HG03139 (cell line): ENCODE measurements around the gene HEXIM1.

Source experiments
- ATAC-seq: cut with Tn5 transposase; IDR thresholded peaks from one replicate; pipeline ENCODE4 v1.9.1; 2021; ENCODE audit not compliant: unreplicated experiment

The HEXIM1 gene, protein sequence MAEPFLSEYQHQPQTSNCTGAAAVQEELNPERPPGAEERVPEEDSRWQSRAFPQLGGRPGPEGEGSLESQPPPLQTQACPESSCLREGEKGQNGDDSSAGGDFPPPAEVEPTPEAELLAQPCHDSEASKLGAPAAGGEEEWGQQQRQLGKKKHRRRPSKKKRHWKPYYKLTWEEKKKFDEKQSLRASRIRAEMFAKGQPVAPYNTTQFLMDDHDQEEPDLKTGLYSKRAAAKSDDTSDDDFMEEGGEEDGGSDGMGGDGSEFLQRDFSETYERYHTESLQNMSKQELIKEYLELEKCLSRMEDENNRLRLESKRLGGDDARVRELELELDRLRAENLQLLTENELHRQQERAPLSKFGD

GRCh38 chr17:45148183-45149036 lies at the start of gene HEXIM1:
HEXIM1 (plus strand) TSS chr17:45148475; CDS start chr17:45149191, 716 bp downstream.
- ATAC-seq: peak; percentile 65

DNA sequence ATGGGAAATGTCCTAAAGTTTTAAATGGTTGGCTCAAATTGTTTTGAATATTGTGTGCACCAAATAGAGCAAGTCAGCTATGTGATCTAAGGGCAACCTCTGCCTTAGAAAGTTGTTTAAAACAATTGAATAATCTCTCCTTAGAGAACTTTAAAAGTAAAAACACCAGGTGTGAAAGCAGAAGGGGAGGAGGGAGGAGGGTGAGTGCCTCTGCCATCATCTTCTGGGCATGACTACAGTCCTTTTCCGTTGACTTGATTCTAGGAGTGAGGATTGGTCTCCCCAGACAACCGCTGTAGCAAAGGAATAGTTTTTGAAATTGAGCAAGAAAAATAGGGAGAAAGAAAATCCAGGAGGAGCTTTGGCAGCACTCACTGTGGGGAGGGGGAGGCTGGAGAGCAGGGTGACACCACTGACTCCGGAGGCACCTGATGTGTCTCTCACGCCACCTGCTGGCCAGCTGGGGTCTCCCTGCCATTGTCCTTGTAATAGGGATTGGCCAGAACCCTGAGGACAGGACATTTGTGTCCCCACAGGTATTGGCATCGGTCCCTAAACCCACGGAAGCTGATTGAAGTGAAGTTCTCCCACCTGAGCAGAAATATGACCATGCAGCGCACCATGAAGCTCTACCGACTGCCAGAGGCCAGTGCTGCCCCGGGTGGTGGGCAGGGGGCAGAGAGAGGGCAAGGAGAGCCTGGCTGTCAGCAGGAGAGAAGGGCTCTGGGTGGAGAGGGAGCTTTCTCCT lies 49.2 kb upstream of the HEXIM1 start:
- no peak for ATAC-seq

DNA sequence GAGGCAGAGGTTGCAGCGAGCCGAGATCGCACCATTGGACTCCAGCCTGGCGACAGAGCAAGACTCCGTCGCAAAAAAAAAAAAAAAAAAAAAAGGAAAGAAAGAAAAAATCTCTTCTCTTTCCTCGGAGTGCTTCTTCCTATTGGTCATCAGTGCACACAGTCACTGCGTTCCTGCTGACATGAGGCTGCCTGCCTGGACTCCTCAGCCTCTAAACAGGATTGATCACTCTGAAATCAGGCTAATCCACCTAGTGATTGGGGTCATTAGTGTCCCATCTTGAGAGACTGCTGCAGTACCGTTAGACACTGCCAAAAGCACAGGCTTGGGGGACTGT lies 46.8 kb upstream of the HEXIM1 start:
- ATAC-seq: no peak

- no peak for ATAC-seq
Observed at GRCh38 chr17:45101883-45102811, 46.1 kb upstream of the HEXIM1 start.

DNA sequence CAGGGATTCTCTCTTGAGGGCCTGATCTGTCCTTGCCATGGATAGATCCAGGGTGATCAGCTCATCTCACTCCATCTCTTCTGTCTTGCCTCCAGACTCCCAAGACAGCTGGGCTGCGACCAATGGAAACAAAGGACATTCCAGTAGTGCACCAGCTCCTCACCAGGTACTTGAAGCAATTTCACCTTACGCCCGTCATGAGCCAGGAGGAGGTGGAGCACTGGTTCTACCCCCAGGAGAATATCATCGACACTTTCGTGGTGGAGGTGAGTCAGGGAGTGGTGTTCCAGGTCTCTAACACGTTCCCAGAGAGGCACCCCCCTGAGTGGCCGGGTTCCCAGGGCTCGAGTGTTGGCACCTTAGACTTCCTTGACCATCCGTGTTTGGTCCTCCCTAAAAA lies 45.4 kb upstream of the HEXIM1 start:
- no peak for ATAC-seq

DNA sequence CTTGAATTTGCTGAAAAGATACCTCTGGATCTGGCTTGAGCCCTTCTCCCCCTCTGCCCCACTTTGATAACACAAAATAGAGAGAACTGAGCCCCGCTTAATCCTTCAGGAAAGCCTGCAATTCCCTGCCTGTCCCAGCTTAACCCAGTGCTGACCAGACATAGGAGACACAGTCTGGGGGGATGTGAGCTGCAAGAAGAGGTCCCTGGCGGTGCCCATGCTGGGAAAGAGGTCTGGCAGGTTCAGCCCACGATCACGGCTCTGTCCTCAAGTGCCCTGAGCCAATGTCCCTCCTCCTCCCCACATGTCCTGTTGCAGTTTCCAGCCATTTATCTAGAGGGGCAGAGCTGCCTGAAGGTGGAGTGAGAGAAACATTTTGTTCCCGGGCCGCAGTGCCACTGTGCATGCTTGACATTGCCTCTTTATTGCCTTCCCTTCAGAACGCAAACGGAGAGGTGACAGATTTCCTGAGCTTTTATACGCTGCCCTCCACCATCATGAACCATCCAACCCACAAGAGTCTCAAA lies 44.9 kb upstream of the HEXIM1 start:
- ATAC-seq: no peak

DNA sequence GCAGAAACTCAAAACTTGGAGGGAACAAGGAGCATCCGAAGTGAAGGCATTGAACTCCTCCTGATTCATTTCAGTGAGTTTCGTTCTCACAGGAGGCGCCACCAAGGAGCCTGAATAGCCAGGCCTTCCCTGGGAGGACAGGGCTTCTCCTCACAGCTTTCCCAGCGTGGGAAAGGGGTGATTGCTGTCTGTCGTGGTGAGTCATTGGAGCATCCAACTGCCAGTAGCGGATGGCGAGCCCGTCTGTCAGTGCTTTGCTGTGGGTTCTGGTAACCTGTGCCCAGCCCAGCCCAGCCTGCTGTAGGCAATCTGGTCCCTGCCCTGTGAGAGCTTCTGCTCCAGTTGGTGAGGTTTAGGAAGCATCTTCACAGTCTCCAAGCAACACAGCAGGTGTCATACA lies 44.2 kb upstream of the HEXIM1 start:
- no peak for ATAC-seq

GRCh38 chr17:45104497-45104896 lies 43.8 kb upstream of the HEXIM1 start:
- ATAC-seq: no peak

DNA sequence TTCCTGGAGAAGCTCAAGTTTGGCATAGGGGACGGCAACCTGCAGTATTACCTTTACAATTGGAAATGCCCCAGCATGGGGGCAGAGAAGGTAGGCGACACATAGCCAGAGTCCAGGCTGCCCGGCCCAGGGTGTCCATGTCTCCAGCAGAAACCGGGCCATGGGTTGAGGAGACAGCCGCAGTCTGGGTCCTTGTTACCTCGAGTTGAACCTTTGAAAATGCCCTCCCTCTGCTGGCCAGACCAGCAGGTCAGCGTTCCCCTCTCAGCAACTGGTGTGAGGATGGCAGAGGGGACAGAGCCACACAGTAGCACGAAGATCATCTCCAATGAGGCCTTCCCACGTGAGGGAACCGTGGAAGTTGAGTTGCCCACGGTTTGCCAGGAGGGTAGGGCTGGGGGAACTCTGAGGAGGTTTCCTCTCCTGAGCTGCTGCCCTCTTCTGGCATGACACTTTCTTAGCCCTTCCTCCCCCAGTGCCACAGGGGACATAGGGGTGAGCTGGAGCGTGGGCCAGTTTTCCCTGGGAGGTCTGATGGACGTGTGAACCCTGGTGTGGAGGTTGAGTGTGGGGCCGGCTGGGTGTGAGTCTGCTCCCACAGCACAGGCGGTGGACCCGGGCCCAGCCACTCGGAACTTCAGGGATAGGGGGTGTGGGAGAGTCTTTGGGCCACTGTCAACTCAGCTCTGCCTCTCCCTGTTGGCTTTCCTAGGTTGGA lies 43.2 kb upstream of the HEXIM1 start:
- ATAC-seq: no peak

DNA sequence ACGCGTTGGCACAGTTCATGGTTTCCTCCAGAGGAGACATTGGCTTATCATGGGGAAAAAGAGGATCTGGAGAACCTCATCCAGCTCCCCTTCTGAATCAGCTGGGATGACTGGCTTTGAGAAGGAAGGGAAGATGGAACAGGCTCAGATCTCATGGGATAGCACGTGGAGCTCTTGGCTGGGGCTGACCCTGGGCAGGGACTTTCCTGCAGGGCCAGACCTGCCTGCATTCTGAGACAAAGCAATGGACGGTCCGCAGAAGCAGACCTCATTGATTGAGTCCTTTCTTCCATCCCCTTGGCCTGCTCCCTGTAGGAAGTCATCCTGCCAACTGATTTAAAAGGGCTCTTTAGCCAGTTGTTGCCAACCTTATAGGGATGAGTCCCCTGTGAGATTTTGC lies 42.2 kb upstream of the HEXIM1 start:
- ATAC-seq: no peak

- no peak for ATAC-seq
Observed at GRCh38 chr17:45106582-45106981, 41.7 kb upstream of the HEXIM1 start.

- ATAC-seq: no peak
Observed at GRCh38 chr17:45107293-45108010, 40.8 kb upstream of the HEXIM1 start.

DNA sequence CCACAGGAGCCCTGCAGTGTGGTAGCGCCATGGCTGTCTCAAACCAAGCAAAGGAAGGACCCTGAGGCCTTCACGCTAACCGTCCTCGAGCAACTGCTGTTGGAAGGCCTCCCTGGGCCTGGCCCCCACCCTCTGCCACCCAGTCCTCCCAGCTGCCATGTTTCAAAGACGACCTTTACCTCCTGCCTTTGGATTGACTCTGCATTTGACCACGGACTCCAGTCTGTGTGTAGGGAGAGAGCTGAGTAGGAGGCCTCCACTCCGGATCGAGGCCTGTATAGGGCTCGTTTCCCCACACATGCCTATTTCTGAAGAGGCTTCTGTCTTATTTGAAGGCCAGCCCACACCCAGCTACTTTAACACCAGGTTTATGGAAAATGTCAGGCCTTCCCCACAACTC lies 40.2 kb upstream of the HEXIM1 start:
- no peak for ATAC-seq

- no peak for ATAC-seq
Observed at GRCh38 chr17:45108595-45109521, 39.4 kb upstream of the HEXIM1 start.

DNA sequence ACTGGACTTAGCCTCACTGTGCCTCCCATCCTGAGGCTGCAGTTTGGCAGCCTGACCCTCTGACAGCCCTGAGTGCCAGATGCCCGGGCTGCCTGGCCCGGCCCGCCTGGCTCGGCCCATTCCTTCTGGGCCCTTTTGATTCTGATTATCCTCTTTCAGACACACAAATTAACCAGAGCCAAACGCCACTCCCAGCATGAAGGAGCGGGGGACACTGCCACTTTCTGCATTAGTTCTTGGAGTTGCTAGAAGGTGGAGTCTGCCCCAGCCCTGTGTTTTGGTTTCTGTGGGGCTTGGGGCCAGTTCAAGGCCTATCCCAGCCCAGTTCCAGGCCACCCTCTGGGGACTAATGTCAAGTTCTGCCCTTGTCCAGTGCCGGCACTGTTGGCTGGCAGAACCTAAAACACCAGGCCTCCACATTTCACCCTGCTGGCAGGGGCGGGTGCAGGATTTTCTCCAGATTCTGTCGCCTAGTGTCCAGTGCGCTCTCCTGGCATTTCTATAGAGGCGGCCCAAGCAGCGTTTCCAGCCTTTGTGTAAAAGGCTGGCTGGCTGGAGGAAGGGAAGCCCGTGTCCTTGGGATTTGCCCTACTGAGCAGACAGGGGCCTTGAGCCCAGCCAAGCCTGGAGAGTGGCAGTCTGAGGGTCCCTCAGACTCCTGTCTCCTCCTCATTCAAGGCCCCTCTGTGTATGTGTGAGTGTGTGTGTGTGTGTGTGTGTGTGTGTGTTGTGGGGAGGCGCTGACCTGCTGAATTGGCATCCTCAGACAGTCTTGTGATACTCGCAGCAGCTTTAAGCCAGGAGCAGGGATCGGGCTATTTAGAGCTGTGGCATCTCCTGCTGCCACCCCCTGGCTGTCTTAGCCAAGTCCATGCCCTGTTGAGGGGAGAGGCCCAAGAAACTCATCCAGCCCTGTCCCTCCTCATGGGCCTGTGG lies 37.3 kb upstream of the HEXIM1 start:
- no peak for ATAC-seq

GRCh38 chr17:45111850-45112249 lies 36.4 kb upstream of the HEXIM1 start:
- ATAC-seq: no peak
